ENCODE measurements around the gene ADAM12. TPM values are rescaled to one million over a fixed set of nuclear protein-coding genes. Genes with fewer than 3 reads are reported as not detected.

The ADAM12 gene
- polyA plus RNA-seq, 1 donor from 2014 or later, result 0.09 TPM

DNA sequence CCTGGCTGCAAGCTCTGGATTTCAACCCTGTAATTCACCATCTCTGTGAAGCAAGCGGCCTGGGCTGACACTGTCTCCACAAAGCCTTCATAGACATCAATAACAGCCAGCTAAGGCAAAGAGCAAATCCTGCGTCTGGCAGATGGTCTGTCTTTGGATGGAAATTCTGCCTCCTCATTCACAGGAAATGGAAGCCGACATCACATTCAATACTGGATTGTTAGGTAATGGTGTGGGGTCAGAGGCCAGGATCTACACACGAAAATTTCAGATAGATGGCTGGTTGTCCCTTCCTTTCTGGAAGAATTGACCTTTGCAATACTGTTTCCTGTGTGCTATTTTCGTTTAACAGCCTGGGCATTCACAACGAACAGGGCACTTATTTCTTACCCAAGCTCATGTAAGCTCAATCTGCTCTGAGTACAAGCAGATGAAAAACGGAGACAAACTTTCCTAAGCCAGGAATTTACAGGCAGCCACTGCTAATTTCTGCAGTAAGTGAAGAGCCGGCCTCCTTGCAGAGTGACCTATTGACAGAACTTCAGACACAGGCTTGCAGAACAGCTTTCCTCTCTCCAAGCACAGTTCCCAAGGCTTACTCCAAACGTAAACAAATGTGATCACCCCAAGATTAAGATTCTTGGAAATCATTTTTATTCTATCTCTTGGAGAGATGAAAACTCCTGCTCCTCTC, 3.1 kb upstream of the ADAM12 start:
- no peak overlapping the region for H3K4me3 ChIP-seq (ENCODE audit: low read length)
- H3K27ac ChIP-seq (ENCODE audit: low read length), result no peak overlapping the region
- TF ChIP-seq EP300 (conservative IDR thresholded peaks at IDR 0.05; ENCODE audit: poor library complexity, severe bottlenecking) (no peak), POLR2AphosphoS5 (IDR thresholded peaks at IDR 0.05) (no peak), MXI1 (conservative IDR thresholded peaks at IDR 0.05; ENCODE audit: poor library complexity, severe bottlenecking) (no peak), TAF1 (IDR thresholded peaks at IDR 0.05; ENCODE audit: low read depth) (no peak), EZH2 (IDR thresholded peaks at IDR 0.05; ENCODE audit: borderline replicate concordance, insufficient read depth, low read length, poor library complexity, severe bottlenecking) (no peak), SMC3 (conservative IDR thresholded peaks at IDR 0.05; ENCODE audit: poor library complexity) (no peak), RAD21 (conservative IDR thresholded peaks at IDR 0.05) (no peak)
- TF ChIP-seq, protein P1, sequence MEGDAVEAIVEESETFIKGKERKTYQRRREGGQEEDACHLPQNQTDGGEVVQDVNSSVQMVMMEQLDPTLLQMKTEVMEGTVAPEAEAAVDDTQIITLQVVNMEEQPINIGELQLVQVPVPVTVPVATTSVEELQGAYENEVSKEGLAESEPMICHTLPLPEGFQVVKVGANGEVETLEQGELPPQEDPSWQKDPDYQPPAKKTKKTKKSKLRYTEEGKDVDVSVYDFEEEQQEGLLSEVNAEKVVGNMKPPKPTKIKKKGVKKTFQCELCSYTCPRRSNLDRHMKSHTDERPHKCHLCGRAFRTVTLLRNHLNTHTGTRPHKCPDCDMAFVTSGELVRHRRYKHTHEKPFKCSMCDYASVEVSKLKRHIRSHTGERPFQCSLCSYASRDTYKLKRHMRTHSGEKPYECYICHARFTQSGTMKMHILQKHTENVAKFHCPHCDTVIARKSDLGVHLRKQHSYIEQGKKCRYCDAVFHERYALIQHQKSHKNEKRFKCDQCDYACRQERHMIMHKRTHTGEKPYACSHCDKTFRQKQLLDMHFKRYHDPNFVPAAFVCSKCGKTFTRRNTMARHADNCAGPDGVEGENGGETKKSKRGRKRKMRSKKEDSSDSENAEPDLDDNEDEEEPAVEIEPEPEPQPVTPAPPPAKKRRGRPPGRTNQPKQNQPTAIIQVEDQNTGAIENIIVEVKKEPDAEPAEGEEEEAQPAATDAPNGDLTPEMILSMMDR (IDR thresholded peaks at IDR 0.05; ENCODE audit: poor library complexity, severe bottlenecking), result no peak
- TF ChIP-seq, protein P2, sequence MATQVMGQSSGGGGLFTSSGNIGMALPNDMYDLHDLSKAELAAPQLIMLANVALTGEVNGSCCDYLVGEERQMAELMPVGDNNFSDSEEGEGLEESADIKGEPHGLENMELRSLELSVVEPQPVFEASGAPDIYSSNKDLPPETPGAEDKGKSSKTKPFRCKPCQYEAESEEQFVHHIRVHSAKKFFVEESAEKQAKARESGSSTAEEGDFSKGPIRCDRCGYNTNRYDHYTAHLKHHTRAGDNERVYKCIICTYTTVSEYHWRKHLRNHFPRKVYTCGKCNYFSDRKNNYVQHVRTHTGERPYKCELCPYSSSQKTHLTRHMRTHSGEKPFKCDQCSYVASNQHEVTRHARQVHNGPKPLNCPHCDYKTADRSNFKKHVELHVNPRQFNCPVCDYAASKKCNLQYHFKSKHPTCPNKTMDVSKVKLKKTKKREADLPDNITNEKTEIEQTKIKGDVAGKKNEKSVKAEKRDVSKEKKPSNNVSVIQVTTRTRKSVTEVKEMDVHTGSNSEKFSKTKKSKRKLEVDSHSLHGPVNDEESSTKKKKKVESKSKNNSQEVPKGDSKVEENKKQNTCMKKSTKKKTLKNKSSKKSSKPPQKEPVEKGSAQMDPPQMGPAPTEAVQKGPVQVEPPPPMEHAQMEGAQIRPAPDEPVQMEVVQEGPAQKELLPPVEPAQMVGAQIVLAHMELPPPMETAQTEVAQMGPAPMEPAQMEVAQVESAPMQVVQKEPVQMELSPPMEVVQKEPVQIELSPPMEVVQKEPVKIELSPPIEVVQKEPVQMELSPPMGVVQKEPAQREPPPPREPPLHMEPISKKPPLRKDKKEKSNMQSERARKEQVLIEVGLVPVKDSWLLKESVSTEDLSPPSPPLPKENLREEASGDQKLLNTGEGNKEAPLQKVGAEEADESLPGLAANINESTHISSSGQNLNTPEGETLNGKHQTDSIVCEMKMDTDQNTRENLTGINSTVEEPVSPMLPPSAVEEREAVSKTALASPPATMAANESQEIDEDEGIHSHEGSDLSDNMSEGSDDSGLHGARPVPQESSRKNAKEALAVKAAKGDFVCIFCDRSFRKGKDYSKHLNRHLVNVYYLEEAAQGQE (IDR thresholded peaks at IDR 0.05; ENCODE audit: borderline replicate concordance), result no peak
- H3K9me2 ChIP-seq (ENCODE audit: insufficient read depth, low read length), result no peaks in the 10 kb centered on the region
- no peaks in the 10 kb centered on the region for H3F3A ChIP-seq (ENCODE audit: insufficient read depth, low read length, poor library complexity, severe bottlenecking)
- H4K20me1 ChIP-seq (ENCODE audit: insufficient read depth), result no peaks in the 10 kb centered on the region
- peaks cover 32% of the 10 kb centered on the region for H3K27me3 ChIP-seq (ENCODE audit: insufficient read depth, low read depth, low read length)
- H3K9ac ChIP-seq (ENCODE audit: low read length), result no peak overlapping the region
- no peak overlapping the region for H2AFZ ChIP-seq (ENCODE audit: low read depth, low read length)
- H3K79me2 ChIP-seq (replicated peaks; ENCODE audit: insufficient read depth, low read length), result no peaks in the 10 kb centered on the region
- no peak overlapping the region for H3K4me2 ChIP-seq (ENCODE audit: low read length)
- H3K9me3 ChIP-seq (ENCODE audit: low read length), result no peaks in the 10 kb centered on the region
- H3K36me3 ChIP-seq (ENCODE audit: insufficient read depth, low read length), result no peaks in the 10 kb centered on the region

DNA sequence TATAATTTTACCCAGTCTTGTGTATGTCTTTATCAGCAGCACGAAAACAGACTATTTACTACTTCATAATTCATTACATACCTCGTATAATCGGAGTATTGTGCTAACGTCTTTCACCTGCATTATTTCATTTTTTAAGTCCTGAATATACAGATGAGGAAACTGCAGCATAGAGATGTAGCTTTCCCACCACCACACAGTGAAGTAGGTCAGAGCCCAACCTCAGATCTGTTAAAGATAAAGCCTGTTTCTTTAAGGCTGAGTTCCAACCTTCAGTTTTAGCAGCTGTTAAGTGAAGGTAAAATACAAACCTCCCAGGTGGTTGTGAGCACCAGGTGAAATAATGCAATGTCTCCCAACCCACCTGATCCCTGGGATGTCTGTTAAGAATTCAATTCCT, 2.0 kb upstream of the ADAM12 start:
- Histone ChIP-seq H3K27me3 (ENCODE audit: insufficient read depth, low read depth, low read length) (peaks cover 34% of the 10 kb centered on the region), H2AFZ (ENCODE audit: low read depth, low read length) (no peak overlapping the region), H3K9me2 (ENCODE audit: insufficient read depth, low read length) (no peaks in the 10 kb centered on the region), H4K20me1 (ENCODE audit: insufficient read depth) (no peaks in the 10 kb centered on the region), H3K27ac (ENCODE audit: low read length) (no peak overlapping the region), H3F3A (ENCODE audit: insufficient read depth, low read length, poor library complexity, severe bottlenecking) (no peaks in the 10 kb centered on the region), H3K9me3 (ENCODE audit: low read length) (no peaks in the 10 kb centered on the region), H3K9ac (ENCODE audit: low read length) (no peak overlapping the region), H3K4me3 (ENCODE audit: low read length) (no peak overlapping the region), H3K36me3 (ENCODE audit: insufficient read depth, low read length) (no peaks in the 10 kb centered on the region), H3K4me2 (ENCODE audit: low read length) (no peak overlapping the region), H3K79me2 (replicated peaks; ENCODE audit: insufficient read depth, low read length) (no peaks in the 10 kb centered on the region)
- no peak for TF ChIP-seq RAD21 (conservative IDR thresholded peaks at IDR 0.05)
- TF ChIP-seq EP300 (conservative IDR thresholded peaks at IDR 0.05; ENCODE audit: poor library complexity, severe bottlenecking), result no peak
- no peak for TF ChIP-seq POLR2AphosphoS5 (IDR thresholded peaks at IDR 0.05)
- no peak for TF ChIP-seq SMC3 (conservative IDR thresholded peaks at IDR 0.05; ENCODE audit: poor library complexity)
- TF ChIP-seq, protein P1 (IDR thresholded peaks at IDR 0.05; ENCODE audit: poor library complexity, severe bottlenecking), result no peak
- no peak for TF ChIP-seq EZH2 (IDR thresholded peaks at IDR 0.05; ENCODE audit: borderline replicate concordance, insufficient read depth, low read length, poor library complexity, severe bottlenecking)
- TF ChIP-seq, protein P2 (IDR thresholded peaks at IDR 0.05; ENCODE audit: borderline replicate concordance), result no peak
- no peak for TF ChIP-seq MXI1 (conservative IDR thresholded peaks at IDR 0.05; ENCODE audit: poor library complexity, severe bottlenecking)
- no peak for TF ChIP-seq TAF1 (IDR thresholded peaks at IDR 0.05; ENCODE audit: low read depth)
